Testis (tissue), 3 donors: ENCODE data around the gene PRKN. TPM values are rescaled to one million over a fixed set of nuclear protein-coding genes. Genes with fewer than 3 reads are reported as not detected.

Source experiments
- DNase-seq: peaks from one replicate; pipeline ENCODE4 v3.0.0-alpha.2; 2019
- H3K27ac ChIP-seq, 2 donors: fragments of 200-600 bp; sonication (generic); one replicate each; pipeline ENCODE4 v1.5.1; 2019
- H3K27me3 ChIP-seq: fragments of 200-600 bp; sonication (generic); one replicate; pipeline ENCODE4 v1.5.1; 2019
- H3K36me3 ChIP-seq: fragments of 200-600 bp; sonication (generic); one replicate; pipeline ENCODE4 v1.5.1; 2017; ENCODE audit warnings: low read depth; ENCODE audit errors: missing control alignments
- H3K4me1 ChIP-seq: fragments of 200-600 bp; sonication (generic); one replicate; pipeline ENCODE4 v1.5.1; 2019
- H3K4me3 ChIP-seq, 2 donors: fragments of 200-600 bp; sonication (generic); one replicate each; pipeline ENCODE4 v1.5.1; 2017 to 2019
- H3K9me3 ChIP-seq: fragments of 200-600 bp; sonication (generic); one replicate; pipeline ENCODE4 v1.5.1; 2017
- POLR2A ChIP-seq: fragments of 450-650 bp; IDR thresholded peaks from one replicate; pipeline ENCODE4 v1.6.1; 2017; ENCODE audit warnings: antibody characterized with exemption, mild to moderate bottlenecking, moderate library complexity
- WGBS, 2 donors: methylation state at CpG; one replicate each; pipeline ENCODE4 v1.1.5; 2018; 5-methylcytosine and 5-hydroxymethylcytosine counted together
- intact Hi-C: fragments of 100-400 bp; cut with DNase I; formaldehyde crosslinking; loops from one replicate; pipeline ENCODE4 v1.15.1; 2023; ENCODE audit warnings: low total_unique reads
- polyA plus RNA-seq: library from polyadenylated mRNA; stranded (reverse); fragments of 350-450 nt; fragmentation: Illumina TruSeq; extraction: RNeasy Lipid Tissue Mini Kit (QIAGEN cat#74804); gene quantifications from one replicate; pipeline ENCODE4 v1.2.3, GENCODE V29; 2014; ENCODE audit warnings: low read depth, low replicate concordance; ENCODE audit not compliant: insufficient read depth
- total RNA-seq, 2 donors: library from RNA; depleted of rRNA; stranded (reverse); fragments of >200 nt; gene quantifications; one replicate each; pipeline ENCODE4 v1.2.3, GENCODE V29; 2016
- TF ChIP-seq, protein P1 (sequence below), 3 experiments: fragments of 450-650 bp in 2 of 3; fragments of 200-600 bp in 1 of 3; sonication (generic) in 1 of 3; IDR thresholded peaks; one replicate each; pipeline ENCODE4 v1.5.1; 2016 to 2019; ENCODE audit warnings: antibody characterized with exemption in 3 of 3, mild to moderate bottlenecking in 2 of 3, moderate library complexity in 1 of 3

Gene PRKN
- total and polyA plus RNA-seq, 3 donors from 2014 or later, result 19.1 to 34.5 (median 28.8) TPM

DNA sequence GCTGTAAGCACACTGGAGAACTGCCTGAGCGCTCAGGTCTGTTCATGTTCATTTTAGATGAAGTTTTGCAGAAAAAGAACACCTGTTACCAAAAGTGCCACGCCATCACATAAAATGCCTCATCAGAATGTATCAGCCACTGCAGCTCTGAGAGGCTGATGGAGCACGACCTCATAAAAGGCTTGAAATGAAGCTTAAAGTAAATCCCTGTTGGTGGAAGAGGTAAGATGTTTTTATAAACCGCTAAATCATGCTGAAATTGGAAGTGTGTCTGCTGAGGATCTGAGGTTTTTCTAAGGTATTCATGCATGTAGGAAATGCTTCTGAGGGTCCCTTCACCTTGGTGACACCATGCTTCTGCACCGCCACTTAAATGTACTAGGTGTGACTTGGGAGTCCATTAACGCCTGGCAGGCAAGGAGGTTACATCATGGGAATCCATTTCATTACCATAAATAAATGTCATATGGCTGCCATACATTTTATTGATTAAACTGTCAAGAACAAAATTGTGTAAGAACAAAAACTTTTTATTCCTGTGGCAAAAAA is 1090.6 kb downstream of the PRKN start:
- no peaks in the 10 kb centered on the region for H3K4me1 ChIP-seq
- H3K9me3 ChIP-seq, result no peaks in the 10 kb centered on the region
- H3K27ac ChIP-seq, result no peak overlapping the region
- H3K27me3 ChIP-seq, result no peaks in the 10 kb centered on the region
- H3K36me3 ChIP-seq, result no peaks in the 10 kb centered on the region
- H3K4me3 ChIP-seq, result no peak overlapping the region
- no peak for DNase-seq
- intact Hi-C loops, result no loop called here
- 96% methylated on average over 6 of the region's 6 CpGs for WGBS, 2 donors
- no peak for TF ChIP-seq POLR2A

DNA sequence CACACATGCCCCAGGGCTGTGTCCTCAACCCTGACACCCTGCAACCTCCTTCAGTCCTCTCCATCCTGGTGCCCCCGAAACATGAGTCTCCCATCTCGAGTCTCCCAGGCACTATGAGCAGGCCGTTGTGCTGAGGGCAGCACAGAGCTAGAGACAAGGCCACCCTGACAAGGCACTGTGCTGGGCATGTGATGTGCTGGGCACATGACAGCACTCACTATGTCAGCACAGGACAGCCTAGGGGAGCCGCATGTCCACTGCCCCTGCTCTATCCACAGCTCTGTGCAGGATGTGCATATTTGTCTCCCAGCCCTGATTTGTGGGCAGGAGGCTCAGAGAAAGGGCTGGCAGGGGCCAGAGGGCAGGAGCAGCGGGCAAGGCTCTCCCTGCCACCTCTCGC is 1091.6 kb downstream of the PRKN start:
- no peaks in the 10 kb centered on the region for H3K4me1 ChIP-seq
- no peak for DNase-seq
- 86 to 95% methylated on average over 5 to 6 of the region's 6 CpGs for WGBS, 2 donors
- no peak overlapping the region for H3K4me3 ChIP-seq
- H3K27ac ChIP-seq, result no peak overlapping the region
- H3K36me3 ChIP-seq, result no peaks in the 10 kb centered on the region
- no peaks in the 10 kb centered on the region for H3K27me3 ChIP-seq
- no peaks in the 10 kb centered on the region for H3K9me3 ChIP-seq
- TF ChIP-seq, protein P1, sequence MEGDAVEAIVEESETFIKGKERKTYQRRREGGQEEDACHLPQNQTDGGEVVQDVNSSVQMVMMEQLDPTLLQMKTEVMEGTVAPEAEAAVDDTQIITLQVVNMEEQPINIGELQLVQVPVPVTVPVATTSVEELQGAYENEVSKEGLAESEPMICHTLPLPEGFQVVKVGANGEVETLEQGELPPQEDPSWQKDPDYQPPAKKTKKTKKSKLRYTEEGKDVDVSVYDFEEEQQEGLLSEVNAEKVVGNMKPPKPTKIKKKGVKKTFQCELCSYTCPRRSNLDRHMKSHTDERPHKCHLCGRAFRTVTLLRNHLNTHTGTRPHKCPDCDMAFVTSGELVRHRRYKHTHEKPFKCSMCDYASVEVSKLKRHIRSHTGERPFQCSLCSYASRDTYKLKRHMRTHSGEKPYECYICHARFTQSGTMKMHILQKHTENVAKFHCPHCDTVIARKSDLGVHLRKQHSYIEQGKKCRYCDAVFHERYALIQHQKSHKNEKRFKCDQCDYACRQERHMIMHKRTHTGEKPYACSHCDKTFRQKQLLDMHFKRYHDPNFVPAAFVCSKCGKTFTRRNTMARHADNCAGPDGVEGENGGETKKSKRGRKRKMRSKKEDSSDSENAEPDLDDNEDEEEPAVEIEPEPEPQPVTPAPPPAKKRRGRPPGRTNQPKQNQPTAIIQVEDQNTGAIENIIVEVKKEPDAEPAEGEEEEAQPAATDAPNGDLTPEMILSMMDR (IDR thresholded peaks at IDR 0.05), result no peak
- no peak for TF ChIP-seq POLR2A
- intact Hi-C loops, result no loop called here

DNA sequence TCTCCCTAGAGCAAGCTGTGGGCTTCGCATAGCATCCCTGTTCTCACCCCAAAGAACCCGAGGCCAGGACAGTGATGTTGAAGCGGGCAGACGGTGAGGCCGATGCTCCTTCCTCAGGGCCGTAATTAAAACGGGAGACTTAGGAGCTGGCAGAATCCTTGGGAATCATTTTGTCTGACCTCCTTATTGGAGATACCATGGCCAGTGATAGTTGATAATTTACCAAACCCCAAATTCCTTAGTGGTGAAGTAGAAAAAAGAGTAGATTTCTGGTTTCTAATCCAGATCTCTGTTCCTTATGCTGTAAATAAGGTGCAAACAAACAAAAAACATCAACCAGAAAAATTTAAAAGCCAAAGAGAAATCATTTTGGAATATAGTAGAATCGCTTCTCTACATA is 1092.7 kb downstream of the PRKN start:
- 94 to 96% methylated on average over 8 of the region's 8 CpGs for WGBS, 2 donors
- intact Hi-C loops, result no loop called here

DNA sequence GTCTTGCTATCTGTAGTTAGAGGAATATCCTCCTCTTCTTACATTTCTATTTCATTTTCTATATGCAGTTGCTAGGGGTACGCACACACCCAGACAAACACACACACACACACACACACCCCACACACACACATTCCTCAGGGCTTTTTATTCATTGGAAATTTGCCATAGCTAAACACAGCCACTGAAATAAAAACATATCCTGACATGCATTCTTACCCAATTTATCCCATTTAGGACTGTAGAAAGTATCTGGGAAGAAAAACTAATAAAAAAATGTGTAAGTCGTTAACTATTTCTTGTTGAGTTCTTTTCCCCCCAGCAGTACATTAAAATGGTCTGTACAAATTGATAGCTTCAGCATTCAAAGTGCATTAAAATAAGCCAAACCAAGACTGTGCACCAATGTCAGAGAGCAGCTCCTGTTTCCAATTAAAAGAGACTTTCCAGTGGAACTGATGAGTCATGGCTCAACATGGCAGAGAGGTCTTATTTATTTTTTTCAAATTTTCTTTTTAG is 1095.8 kb downstream of the PRKN start:
- TF ChIP-seq, protein P1 (IDR thresholded peaks at IDR 0.05), result no peak
- no peak for TF ChIP-seq POLR2A
- DNase-seq, result no peak
- Histone ChIP-seq H3K27me3 (no peaks in the 10 kb centered on the region), H3K4me1 (no peaks in the 10 kb centered on the region), H3K4me3 (no peak overlapping the region), H3K27ac (no peak overlapping the region), H3K36me3 (no peaks in the 10 kb centered on the region), H3K9me3 (no peaks in the 10 kb centered on the region)
- 36 to 42% methylated on average over 2 of the region's 2 CpGs for WGBS, 2 donors
- intact Hi-C loops, result no loop called here

More for the DNA sequence above, 1092.7 kb downstream of the PRKN start:
- no peaks in the 10 kb centered on the region for H3K4me1 ChIP-seq
- H3K9me3 ChIP-seq, result no peaks in the 10 kb centered on the region
- H3K4me3 ChIP-seq, result no peak overlapping the region
- TF ChIP-seq, protein P1 (IDR thresholded peaks at IDR 0.05), result no peak
- TF ChIP-seq POLR2A, result no peak
- no peaks in the 10 kb centered on the region for H3K27me3 ChIP-seq
- H3K27ac ChIP-seq, result no peak overlapping the region
- no peaks in the 10 kb centered on the region for H3K36me3 ChIP-seq
- no peak for DNase-seq

DNA sequence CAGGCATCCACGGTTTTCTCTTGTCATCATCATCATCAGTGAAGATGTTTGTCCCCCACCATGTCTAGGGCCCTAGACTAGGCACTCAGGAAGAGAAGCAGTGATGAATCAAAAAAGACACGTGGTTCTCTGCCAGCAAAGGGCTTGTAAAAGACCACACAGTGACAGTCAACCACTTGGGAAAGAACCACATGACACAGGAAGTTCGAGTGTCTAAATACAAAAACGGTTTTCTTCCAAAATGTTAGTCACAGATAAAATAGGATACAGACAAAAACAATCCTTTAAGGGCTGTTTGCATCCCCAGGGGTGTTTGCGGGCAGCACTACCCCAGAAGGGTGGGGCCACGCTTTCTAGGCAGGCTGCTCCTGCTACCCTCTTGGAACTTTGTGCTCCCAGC is 1096.9 kb downstream of the PRKN start:
- intact Hi-C loops, result no loop called here
- 83 to 90% methylated on average over 6 of the region's 6 CpGs for WGBS, 2 donors
- H3K4me1 ChIP-seq, result no peaks in the 10 kb centered on the region
- no peak for TF ChIP-seq POLR2A
- TF ChIP-seq, protein P1 (IDR thresholded peaks at IDR 0.05), result no peak
- no peaks in the 10 kb centered on the region for H3K27me3 ChIP-seq
- H3K4me3 ChIP-seq, result no peak overlapping the region
- no peak overlapping the region for H3K27ac ChIP-seq
- no peaks in the 10 kb centered on the region for H3K36me3 ChIP-seq
- no peak for DNase-seq
- no peaks in the 10 kb centered on the region for H3K9me3 ChIP-seq
